ENCODE results near the gene MRTFB.
"Not testable (repeated sequence)": the region's sequence is repeated elsewhere in the genome, so short reads cannot be mapped to it uniquely, and the experiment has no call there.

MRTFB gene

GRCh38 chr16:14177704-14178103 lies 106.6 kb downstream of the MRTFB start:
- Histone ChIP-seq H3K9ac (ENCODE audit: low read length in 5 of 5) (no peak overlapping the region), H3K27ac (ENCODE audit: low read depth, low read length) (no peak overlapping the region), H3K4me1 (ENCODE audit: control insufficient read depth in 5 of 5, insufficient read depth in 5 of 5, low read length in 5 of 5) (peaks cover 3 to 14% (median 11%) of the 10 kb centered on the region in 5 donors), H3K36me3 (ENCODE audit: control insufficient read depth in 5 of 5, insufficient read depth in 5 of 5, low read length in 5 of 5) (no peaks in the 10 kb centered on the region), H3K9me3 (ENCODE audit: control insufficient read depth in 5 of 5, low read length in 5 of 5) (no peaks in the 10 kb centered on the region), H3K4me3 (ENCODE audit: low read depth in 1 of 5, low read length in 5 of 5) (no peak overlapping the region), H3K27me3 (ENCODE audit: control insufficient read depth in 5 of 5, insufficient read depth in 4 of 5, low read length in 5 of 5) (no peaks in the 10 kb centered on the region)

GRCh38 chr16:14179116-14179515 lies 108.0 kb downstream of the MRTFB start:
- peaks cover 3 to 13% (median 11%) of the 10 kb centered on the region in 5 donors for H3K4me1 ChIP-seq (ENCODE audit: control insufficient read depth in 5 of 5, insufficient read depth in 5 of 5, low read length in 5 of 5)
- no peak overlapping the region for H3K9ac ChIP-seq (ENCODE audit: low read length in 5 of 5)
- H3K27me3 ChIP-seq (ENCODE audit: control insufficient read depth in 5 of 5, insufficient read depth in 4 of 5, low read length in 5 of 5) = no peaks in the 10 kb centered on the region
- H3K9me3 ChIP-seq (ENCODE audit: control insufficient read depth in 5 of 5, low read length in 5 of 5) = no peaks in the 10 kb centered on the region
- no peak overlapping the region for H3K4me3 ChIP-seq (ENCODE audit: low read depth in 1 of 5, low read length in 5 of 5)
- H3K36me3 ChIP-seq (ENCODE audit: control insufficient read depth in 5 of 5, insufficient read depth in 5 of 5, low read length in 5 of 5) = no peaks in the 10 kb centered on the region
- H3K27ac ChIP-seq (ENCODE audit: low read depth, low read length) = no peak overlapping the region

DNA sequence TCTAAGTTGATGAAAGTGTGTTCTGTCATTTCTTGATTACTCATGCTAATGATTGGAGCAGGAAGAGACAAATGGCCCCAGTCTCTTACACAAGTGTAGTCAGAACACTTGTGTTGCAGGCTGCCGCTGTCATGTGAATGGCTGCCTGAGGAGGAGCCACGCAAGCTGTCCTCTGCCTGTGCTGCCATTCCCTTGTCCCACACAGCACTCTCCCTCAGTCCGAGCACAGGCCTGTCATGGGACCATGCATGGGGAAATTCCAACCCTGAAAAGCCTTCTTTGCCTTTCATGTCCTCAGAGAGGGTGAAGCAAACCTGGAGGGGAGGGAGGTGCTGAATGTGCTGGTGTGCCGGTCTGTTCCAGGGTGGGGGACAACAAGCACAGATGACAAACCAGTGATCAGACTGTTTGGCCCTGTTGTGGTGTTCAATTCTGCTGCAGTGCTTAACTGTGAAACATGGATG lies 109.4 kb downstream of the MRTFB start:
- Histone ChIP-seq H3K9me3 (ENCODE audit: control insufficient read depth in 5 of 5, low read length in 5 of 5) (no peaks in the 10 kb centered on the region), H3K9ac (ENCODE audit: low read length in 5 of 5) (no peak overlapping the region), H3K27ac (ENCODE audit: low read depth, low read length) (no peak overlapping the region), H3K4me3 (ENCODE audit: low read depth in 1 of 5, low read length in 5 of 5) (no peak overlapping the region), H3K36me3 (ENCODE audit: control insufficient read depth in 5 of 5, insufficient read depth in 5 of 5, low read length in 5 of 5) (no peaks in the 10 kb centered on the region), H3K27me3 (ENCODE audit: control insufficient read depth in 5 of 5, insufficient read depth in 4 of 5, low read length in 5 of 5) (no peaks in the 10 kb centered on the region), H3K4me1 (ENCODE audit: control insufficient read depth in 5 of 5, insufficient read depth in 5 of 5, low read length in 5 of 5) (peaks cover 3 to 13% (median 11%) of the 10 kb centered on the region in 5 donors)

DNA sequence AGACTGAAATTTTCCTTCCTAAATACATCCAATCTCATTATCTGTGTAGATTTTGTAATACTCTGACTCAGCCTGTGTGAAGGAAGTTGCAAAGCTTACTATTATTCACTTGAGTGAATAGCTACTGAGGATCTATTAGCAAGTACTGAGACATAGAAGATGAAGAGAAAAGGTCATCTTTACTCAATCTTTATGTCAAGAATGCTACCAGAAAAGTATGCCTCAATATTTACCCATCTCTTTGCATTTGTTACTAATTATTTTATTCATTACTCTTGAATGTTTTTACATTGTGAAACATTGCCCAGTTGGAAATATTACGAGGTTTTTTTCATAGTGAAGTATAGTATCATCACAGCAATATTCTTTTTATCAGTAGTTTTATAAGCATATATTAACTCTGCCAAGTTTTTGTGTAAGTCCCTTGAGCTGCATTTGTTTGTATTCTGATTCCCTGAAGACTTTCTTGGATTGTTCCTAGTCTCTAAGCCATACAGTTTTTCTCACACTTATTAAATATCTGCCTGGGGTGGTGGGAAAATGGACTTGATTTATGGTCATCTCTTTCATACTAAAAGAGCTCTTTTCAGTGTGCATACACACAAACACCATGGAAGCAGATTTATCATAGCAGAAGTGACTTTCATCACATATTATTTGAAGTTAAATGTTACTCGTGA lies 110.4 kb downstream of the MRTFB start:
- H3K27ac ChIP-seq (ENCODE audit: low read depth, low read length) = no peak overlapping the region
- H3K9ac ChIP-seq (ENCODE audit: low read length in 5 of 5) = no peak overlapping the region
- H3K4me1 ChIP-seq (ENCODE audit: control insufficient read depth in 5 of 5, insufficient read depth in 5 of 5, low read length in 5 of 5) = peaks cover 3 to 23% (median 21%) of the 10 kb centered on the region in 5 donors
- no peak overlapping the region for H3K4me3 ChIP-seq (ENCODE audit: low read depth in 1 of 5, low read length in 5 of 5)
- no peaks in the 10 kb centered on the region for H3K36me3 ChIP-seq (ENCODE audit: control insufficient read depth in 5 of 5, insufficient read depth in 5 of 5, low read length in 5 of 5)
- H3K9me3 ChIP-seq (ENCODE audit: control insufficient read depth in 5 of 5, low read length in 5 of 5) = no peaks in the 10 kb centered on the region
- H3K27me3 ChIP-seq (ENCODE audit: control insufficient read depth in 5 of 5, insufficient read depth in 4 of 5, low read length in 5 of 5) = no peaks in the 10 kb centered on the region

GRCh38 chr16:14182999-14183398 lies 111.9 kb downstream of the MRTFB start:
- Histone ChIP-seq H3K4me3 (ENCODE audit: low read depth in 1 of 5, low read length in 5 of 5) (no peak overlapping the region), H3K9ac (ENCODE audit: low read length in 5 of 5) (no peak overlapping the region), H3K27ac (ENCODE audit: low read depth, low read length) (no peak overlapping the region), H3K9me3 (ENCODE audit: control insufficient read depth in 5 of 5, low read length in 5 of 5) (no peaks in the 10 kb centered on the region), H3K4me1 (ENCODE audit: control insufficient read depth in 5 of 5, insufficient read depth in 5 of 5, low read length in 5 of 5) (peaks cover 3 to 36% (median 33%) of the 10 kb centered on the region in 5 donors), H3K36me3 (ENCODE audit: control insufficient read depth in 5 of 5, insufficient read depth in 5 of 5, low read length in 5 of 5) (no peaks in the 10 kb centered on the region), H3K27me3 (ENCODE audit: control insufficient read depth in 5 of 5, insufficient read depth in 4 of 5, low read length in 5 of 5) (no peaks in the 10 kb centered on the region)

DNA sequence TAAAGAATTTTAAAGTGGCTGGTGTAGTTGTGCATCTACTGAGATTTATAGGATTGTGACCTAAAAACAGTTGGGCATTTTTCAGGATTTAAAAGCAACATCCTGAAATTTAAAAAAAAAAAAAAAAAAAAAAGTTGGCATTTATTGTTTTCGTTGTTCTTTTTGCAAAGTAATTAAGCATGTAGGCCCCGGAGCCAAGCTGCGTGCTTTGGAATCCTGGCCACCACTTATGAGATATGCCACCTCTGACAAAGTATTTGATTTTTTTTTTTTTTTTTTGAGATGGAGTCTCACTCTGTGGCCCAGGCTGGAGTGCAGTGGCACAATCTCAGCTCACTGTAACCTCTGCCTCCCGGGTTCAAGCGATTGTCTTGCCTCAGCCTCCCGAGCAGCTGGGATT lies 112.8 kb downstream of the MRTFB start:
- not testable (repeated sequence) for H3K9me3 ChIP-seq (ENCODE audit: control insufficient read depth in 5 of 5, low read length in 5 of 5); H3K27ac ChIP-seq (ENCODE audit: low read depth, low read length); H3K27me3 ChIP-seq (ENCODE audit: control insufficient read depth in 5 of 5, insufficient read depth in 4 of 5, low read length in 5 of 5); H3K4me3 ChIP-seq (ENCODE audit: low read depth in 1 of 5, low read length in 5 of 5); H3K9ac ChIP-seq (ENCODE audit: low read length in 5 of 5); H3K36me3 ChIP-seq (ENCODE audit: control insufficient read depth in 5 of 5, insufficient read depth in 5 of 5, low read length in 5 of 5)
- H3K4me1 ChIP-seq (ENCODE audit: control insufficient read depth in 5 of 5, insufficient read depth in 5 of 5, low read length in 5 of 5) = peaks cover 3 to 40% (median 33%) of the 10 kb centered on the region in 5 donors

DNA sequence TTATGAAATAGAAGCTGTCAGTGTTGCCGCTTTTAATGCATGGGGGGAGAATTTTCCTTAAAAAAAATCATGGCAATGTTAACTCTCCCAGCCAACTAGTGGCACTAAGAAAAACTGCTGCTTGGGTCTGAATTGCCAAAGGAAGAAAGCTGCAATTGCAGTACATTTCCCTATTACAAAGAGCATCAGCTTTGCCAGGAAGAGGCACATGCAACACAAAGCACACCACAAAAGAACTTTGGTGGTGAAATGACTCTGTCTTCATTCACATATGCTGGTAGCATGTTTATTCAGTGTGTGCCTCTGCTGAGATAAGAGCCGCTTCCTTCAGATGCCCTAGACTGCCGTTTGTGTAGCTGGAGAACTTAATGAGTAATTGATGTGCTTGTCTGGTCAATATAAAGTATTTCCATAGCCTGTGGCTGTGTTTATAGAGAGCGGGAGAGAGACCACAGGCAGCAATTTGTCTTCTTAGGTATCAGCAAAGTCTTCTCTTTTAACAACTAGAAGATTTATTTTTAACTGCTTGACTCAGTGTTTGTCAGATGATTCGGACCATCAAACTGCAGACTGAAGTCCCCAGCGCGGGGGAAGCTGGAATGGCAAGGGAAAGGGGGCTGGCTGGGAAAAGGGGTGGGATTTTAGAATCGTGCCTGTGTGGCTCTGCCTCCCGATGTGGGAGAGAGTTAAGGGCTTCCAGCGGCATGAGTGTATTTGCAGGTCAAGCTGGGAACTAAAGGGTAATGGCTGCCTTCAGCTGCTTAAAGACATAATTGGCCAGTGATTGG lies 115.1 kb downstream of the MRTFB start:
- no peaks in the 10 kb centered on the region for H3K9me3 ChIP-seq (ENCODE audit: control insufficient read depth in 5 of 5, low read length in 5 of 5)
- H3K36me3 ChIP-seq (ENCODE audit: control insufficient read depth in 5 of 5, insufficient read depth in 5 of 5, low read length in 5 of 5) = no peaks in the 10 kb centered on the region
- H3K9ac ChIP-seq (ENCODE audit: low read length in 5 of 5) = peak overlapping the region in 4 of 5 donors; percentile 1 to 70 (median 55)
- peaks cover 3 to 42% (median 31%) of the 10 kb centered on the region in 5 donors for H3K4me1 ChIP-seq (ENCODE audit: control insufficient read depth in 5 of 5, insufficient read depth in 5 of 5, low read length in 5 of 5)
- H3K4me3 ChIP-seq (ENCODE audit: low read depth in 1 of 5, low read length in 5 of 5) = peak overlapping the region; percentile 59 to 79 (median 65)
- peak overlapping the region; percentile 75 for H3K27ac ChIP-seq (ENCODE audit: low read depth, low read length)
- H3K27me3 ChIP-seq (ENCODE audit: control insufficient read depth in 5 of 5, insufficient read depth in 4 of 5, low read length in 5 of 5) = no peaks in the 10 kb centered on the region

DNA sequence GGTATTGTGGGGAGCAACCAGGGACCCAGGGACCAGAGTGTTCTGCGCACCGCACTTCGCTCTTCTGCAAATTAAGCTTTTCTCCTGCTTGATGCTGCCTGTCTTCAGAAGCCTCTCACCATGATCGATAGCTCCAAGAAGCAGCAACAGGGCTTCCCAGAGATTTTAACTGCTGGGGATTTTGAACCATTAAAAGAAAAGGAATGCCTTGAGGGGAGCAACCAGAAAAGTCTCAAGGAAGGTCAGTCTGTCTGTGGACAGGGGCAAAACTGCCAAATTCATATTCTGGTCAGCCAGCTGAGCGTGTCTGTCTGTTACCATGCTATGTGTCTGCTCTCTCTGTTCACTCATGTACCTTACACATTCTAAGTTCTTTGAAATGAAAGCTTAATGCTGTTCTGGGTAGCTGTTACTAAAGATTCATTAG lies 115.7 kb downstream of the MRTFB start:
- no peaks in the 10 kb centered on the region for H3K27me3 ChIP-seq (ENCODE audit: control insufficient read depth in 5 of 5, insufficient read depth in 4 of 5, low read length in 5 of 5)
- H3K27ac ChIP-seq (ENCODE audit: low read depth, low read length) = peak overlapping the region; percentile 75
- peak overlapping the region; percentile 59 to 79 (median 65) for H3K4me3 ChIP-seq (ENCODE audit: low read depth in 1 of 5, low read length in 5 of 5)
- no peaks in the 10 kb centered on the region for H3K36me3 ChIP-seq (ENCODE audit: control insufficient read depth in 5 of 5, insufficient read depth in 5 of 5, low read length in 5 of 5)
- no peaks in the 10 kb centered on the region for H3K9me3 ChIP-seq (ENCODE audit: control insufficient read depth in 5 of 5, low read length in 5 of 5)
- peak overlapping the region in 4 of 5 donors; percentile 1 to 70 (median 55) for H3K9ac ChIP-seq (ENCODE audit: low read length in 5 of 5)
- peaks cover under 1 to 36% (median 28%) of the 10 kb centered on the region in 5 donors for H3K4me1 ChIP-seq (ENCODE audit: control insufficient read depth in 5 of 5, insufficient read depth in 5 of 5, low read length in 5 of 5)

DNA sequence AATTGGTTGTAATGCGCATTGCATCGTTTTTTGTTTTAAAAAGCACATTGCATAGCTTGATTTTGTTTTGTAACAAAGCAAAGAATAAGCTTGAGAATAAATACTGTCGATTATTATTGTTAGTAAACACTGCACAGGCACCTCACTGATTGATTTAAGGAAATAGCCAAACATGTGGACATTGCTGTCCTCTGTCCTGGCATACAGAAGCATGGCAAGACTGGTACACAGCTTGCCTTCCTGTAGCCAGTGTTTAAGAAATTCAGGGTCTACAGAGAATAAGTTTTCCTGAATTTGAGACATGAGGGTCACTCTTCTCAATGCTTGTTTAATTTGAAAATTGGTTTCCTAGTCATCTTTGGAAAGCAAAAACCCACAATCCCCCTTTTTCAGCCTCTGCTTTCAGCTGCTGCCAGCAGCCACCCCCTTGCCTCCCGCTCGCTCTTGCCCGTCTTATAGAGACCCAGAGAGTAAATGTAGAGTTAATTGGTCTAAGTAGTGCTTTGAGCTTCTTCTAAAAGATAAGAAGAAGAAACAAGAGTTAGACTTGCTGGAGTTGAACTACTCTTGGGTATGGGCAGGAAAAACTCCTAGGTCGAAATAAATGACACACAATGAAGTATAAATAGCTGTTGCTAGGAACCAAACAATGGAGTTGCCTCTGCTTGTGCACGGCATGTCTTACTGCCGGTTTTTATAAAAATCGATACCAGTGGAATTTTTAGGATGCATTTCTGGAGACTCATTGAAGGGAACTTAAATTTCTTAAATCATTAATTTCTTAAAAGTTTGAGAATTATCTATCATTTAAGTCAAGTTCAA lies 116.6 kb downstream of the MRTFB start:
- peak overlapping the region in 4 of 5 donors; percentile 1 to 70 (median 32) for H3K9ac ChIP-seq (ENCODE audit: low read length in 5 of 5)
- H3K9me3 ChIP-seq (ENCODE audit: control insufficient read depth in 5 of 5, low read length in 5 of 5) = no peaks in the 10 kb centered on the region

More for the DNA sequence above, 116.6 kb downstream of the MRTFB start:
- Histone ChIP-seq H3K27me3 (ENCODE audit: control insufficient read depth in 5 of 5, insufficient read depth in 4 of 5, low read length in 5 of 5) (no peaks in the 10 kb centered on the region), H3K36me3 (ENCODE audit: control insufficient read depth in 5 of 5, insufficient read depth in 5 of 5, low read length in 5 of 5) (no peaks in the 10 kb centered on the region), H3K27ac (ENCODE audit: low read depth, low read length) (peak overlapping the region; percentile 75), H3K4me3 (ENCODE audit: low read depth in 1 of 5, low read length in 5 of 5) (peak overlapping the region; percentile 59 to 79 (median 65)), H3K4me1 (ENCODE audit: control insufficient read depth in 5 of 5, insufficient read depth in 5 of 5, low read length in 5 of 5) (peaks cover 0 to 36% (median 26%) of the 10 kb centered on the region in 5 donors)
